KG1 (cell line): ENCODE measurements around the gene ARMC6.

Source experiments
- DNase-seq: peaks from one replicate; lab custom pipeline; 2025; lab: John Stamatoyannopoulos, UW

The ARMC6 gene

DNA sequence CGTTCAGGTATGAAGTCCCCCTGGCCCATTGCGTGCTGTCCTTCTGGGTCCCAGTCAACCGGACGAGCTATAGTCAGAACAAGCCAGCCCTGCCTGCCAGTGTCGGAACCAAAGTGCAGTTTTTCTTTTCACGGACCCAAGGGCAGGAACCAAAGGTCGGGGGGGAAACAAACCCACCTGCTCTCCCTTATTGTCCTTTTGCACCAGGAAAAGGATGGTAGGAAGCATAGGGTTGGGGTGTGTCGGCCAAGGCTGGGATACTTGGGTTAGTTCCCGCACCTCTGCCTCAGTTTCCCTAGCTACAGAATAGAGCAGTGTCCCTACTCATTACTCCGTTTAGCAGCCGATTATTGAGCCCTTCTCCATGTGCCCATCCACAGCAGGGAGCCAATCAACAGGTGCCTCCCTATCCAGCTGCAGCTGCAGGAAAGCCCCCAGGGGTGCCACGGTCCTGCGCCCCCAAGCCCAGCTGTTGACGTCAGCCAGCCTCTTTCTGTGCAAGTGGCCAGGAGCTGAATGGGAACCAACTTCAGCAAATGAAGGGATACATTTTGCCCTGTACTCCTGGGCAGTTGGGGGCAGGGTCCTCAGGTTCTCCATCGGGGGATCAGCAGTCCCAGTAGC, 21.0 kb downstream of the ARMC6 start:
- no peak for DNase-seq

GRCh38 chr19:19054939-19055440, 21.6 kb downstream of the ARMC6 start:
- DNase-seq = no peak

GRCh38 chr19:19055701-19056100, 22.3 kb downstream of the ARMC6 start:
- no peak for DNase-seq

DNA sequence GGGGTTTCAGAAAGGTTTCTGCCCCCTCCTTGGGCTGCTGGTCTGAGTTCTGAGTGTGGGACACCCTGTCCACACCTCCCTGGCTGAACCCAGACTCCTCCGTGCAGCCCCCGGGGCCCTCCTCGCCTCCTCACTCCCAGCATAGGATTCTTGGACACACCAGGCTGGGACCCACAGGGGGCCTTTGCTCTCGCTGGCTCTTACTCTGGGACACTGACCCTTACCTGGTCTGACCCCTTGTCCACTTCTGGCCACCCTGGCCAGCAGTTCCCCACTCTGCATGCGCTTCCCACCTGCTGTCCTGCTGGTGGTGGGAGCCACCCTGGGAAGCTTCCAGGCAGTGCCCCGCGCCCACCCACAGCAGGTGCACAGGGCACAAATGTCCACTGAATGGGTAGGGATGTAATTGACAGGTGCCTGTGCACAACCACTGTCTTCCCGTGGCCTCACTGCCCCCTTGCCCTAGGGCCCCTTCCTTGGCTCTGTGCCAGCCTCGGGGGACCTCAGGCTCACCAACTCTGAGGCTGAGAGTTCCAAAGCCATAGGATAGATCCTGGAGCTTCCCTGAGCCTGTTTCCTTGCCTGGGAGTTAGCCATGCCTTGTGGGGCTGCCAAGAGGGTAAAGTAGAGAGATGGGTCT, 23.4 kb downstream of the ARMC6 start:
- no peak for DNase-seq

- no peak for DNase-seq
Observed at GRCh38 chr19:19057317-19057716, 23.9 kb downstream of the ARMC6 start.

- no peak for DNase-seq
Observed at GRCh38 chr19:19057720-19058119, 24.3 kb downstream of the ARMC6 start.

- DNase-seq = no peak
Observed at GRCh38 chr19:19059018-19059836, 25.8 kb downstream of the ARMC6 start.

DNA sequence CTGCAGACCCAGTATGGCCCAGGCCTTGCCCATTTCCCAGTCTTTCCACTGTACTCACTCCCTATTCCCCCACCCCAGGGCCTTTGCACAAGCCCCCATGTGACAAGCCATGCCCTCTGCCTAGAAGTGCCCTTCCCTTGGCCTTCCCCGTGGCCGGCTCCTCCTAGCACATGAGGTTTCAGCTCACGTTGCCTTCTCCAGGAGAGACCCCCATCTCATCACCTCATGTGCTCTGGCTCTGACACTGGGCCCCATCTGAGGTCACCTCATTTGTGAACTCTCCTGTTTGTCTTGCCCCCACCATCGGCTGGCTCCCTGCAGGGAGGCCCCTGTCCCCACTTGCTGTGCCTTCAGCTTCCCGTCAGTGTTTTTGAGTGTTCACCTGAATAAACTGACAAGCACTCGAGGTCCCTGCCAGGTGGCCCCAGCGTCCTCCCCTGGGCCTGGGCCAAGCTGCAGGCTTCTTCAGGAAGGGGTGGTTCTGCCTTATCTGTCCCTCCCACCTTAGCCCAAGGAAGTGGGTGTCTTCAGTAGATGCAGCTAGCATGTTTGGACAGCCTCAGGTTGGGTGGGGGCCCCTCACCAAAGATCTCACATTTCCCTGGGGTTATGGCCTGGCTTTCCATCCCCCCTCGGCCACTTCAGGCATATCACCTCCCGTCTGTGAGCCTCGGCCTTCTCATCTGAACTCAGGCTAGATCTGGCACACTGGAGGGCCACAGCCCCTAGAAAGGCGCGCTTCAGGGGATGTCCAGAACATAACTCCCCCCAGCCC, 26.6 kb downstream of the ARMC6 start:
- DNase-seq = no peak

DNA sequence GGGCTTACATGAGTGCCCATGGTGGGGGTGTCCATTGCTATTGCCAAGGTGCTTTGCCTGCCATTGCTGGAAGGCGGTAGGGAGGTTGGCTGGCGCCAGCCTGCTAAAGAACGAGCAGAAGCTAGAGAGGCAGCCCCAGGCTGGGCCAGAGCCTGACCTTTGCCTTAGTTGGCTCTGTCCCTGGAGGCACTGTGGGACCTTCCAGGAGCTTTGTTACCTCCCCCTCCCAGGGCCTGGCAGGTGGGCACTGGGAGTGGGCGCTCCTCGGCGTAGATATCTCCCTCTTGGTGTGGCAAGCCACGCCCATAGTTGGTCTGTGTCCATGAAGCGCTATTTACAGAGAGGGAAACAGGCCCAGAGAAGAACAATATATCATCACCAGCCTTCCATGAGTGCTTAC, 28.1 kb downstream of the ARMC6 start:
- no peak for DNase-seq

DNA sequence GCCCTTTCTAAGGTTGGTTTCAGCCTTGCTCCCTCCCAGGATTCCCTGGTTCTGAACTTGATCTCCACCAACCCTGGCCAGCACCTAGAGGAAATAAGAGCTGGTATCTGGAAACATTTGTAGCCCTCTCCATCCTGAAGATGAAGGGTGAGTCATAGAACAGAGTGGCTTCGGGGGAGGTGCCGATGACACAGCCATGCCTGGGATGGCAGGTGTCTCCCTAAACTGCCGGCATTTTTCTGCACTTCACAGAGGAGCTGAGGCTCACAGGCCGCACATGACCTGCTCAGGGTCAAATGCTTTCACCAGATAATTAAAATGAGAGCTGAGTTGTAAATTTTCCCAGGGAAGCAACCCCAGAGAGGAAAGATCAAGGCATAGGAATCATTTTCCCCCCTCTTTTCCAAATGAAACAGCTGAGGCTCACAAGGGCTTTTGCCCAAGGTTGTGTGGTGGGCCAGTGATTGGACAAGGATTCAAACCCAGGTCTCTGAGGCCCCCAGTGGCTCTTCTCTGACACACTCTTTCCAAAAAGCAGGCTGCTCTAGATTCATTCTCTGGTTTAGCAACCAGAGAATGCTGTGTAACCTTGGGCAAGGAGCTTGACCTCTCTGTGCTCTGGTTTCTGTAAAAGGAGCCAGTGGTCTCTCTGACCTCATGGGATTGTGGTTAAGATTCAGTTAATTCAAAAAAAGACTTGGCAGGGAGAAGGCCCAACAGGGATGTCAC, 29.2 kb downstream of the ARMC6 start:
- no peak for DNase-seq

- peak; percentile 95 for DNase-seq
Observed at GRCh38 chr19:19063183-19064097, 30.0 kb downstream of the ARMC6 start, which contains the start of gene SLC25A42. Gene SLC25A42 (plus strand): TSS chr19:19063994. CDS start chr19:19096125, 32,131 bp downstream.

DNA sequence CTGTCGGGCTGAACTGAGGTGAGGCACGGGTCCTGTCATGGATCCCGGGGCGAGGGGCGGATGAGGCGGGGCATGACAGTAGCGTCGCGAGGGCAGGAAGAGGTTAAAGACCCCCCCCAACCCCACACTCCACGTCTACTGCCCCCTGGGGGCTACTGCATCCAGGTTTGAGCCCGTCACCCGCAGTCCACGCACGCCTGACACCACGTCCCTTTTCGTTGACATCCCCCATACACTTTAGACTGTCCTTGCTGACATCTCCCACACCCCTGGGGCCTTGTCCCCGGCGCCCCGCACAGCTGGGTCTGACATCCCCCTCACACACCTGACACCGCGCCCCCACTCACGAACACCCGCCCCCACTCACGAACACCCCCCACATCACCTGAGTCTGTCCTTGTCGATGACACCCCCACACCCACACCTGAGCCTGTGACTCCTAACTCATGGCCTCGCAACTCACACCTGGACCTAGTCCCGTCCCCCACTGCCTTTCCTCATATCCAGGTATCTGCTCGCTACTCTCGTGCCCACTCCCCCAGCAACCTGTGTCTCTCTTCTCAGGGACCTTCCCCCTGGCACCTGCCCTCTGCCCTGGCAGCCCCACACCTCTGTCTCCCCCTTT, 30.8 kb downstream of the ARMC6 start:
- peak; percentile 78 for DNase-seq

DNA sequence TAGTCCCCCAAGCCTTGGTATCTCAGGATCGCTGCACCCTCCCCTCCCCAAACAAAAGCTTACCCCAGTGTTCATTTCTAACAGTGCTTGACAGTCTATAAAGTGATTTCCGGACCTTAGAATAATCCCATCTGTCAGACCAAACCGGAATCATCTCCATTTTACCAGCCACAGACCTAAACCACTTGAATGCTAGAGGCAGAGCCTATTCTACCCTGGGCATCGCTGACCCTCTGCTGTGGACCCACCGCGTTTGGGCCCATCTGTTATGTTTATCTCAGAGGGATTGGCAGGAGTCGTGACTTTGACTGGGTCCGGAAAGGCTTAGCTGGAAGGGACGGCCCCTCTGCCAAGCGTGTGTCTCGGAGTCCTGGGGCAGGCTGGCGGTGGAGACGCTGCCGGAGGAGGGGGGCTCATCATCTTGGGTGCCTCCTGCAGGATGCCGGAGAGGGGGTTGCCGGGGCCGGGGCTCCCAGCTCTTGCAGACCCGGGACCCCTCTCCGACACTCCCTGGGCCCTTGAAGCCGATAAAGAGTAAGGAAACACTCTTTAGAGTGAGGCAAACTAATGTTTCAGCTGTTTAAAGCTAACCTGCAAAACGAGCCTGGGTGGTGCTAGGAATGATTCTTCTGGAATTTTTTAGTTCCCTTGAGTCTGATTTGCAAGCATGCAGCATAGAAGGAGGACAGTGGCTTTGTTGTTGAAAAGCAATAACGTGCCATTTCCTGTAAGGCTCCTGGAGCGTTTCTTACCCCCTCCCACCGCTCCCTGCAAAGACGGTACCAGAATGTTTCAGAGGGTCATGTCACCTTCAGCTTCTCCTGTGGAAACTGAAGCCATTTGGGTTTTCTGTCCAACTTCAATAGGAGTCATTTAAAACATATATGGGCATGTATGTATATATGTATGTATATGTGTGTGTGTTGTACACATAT, 31.7 kb downstream of the ARMC6 start:
- DNase-seq = peak; percentile 17

DNA sequence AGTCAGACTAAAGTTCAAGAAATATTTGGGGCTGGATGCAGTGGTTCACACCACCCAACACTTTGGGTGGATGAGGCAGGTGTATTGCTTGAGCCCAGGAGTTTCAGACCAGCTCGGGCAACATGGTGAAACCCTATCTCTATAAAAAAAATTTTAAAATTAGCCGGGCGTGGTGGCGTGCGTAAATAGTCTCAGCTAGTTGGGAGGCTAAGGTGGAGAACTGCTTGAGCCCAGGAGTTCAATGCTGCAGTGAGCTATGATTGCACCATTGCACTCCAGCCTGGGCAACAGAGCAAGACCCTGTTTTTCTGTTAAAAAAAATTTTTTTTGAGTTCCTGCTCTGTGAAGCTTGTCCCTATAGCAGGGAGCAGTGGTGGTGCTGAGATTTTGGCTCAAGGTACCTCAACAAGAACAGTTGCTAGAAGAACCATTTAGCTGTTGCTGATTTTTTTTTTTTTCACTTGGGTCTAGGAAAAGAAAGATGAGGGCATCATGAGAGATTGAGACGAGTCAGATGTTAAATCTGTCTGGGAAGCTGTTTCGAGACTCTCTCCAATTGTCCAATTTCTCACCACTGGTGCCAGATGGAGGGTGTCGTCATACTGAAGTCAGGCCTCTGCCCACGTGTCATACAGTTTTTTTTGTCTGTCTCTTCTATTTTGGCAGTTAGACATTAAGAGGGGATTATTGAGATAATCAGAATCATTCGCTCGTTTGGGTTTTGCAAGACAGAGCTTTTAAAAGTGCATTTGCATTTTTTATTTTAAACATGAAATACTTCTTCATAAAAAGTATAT, 34.1 kb downstream of the ARMC6 start:
- no peak for DNase-seq

DNA sequence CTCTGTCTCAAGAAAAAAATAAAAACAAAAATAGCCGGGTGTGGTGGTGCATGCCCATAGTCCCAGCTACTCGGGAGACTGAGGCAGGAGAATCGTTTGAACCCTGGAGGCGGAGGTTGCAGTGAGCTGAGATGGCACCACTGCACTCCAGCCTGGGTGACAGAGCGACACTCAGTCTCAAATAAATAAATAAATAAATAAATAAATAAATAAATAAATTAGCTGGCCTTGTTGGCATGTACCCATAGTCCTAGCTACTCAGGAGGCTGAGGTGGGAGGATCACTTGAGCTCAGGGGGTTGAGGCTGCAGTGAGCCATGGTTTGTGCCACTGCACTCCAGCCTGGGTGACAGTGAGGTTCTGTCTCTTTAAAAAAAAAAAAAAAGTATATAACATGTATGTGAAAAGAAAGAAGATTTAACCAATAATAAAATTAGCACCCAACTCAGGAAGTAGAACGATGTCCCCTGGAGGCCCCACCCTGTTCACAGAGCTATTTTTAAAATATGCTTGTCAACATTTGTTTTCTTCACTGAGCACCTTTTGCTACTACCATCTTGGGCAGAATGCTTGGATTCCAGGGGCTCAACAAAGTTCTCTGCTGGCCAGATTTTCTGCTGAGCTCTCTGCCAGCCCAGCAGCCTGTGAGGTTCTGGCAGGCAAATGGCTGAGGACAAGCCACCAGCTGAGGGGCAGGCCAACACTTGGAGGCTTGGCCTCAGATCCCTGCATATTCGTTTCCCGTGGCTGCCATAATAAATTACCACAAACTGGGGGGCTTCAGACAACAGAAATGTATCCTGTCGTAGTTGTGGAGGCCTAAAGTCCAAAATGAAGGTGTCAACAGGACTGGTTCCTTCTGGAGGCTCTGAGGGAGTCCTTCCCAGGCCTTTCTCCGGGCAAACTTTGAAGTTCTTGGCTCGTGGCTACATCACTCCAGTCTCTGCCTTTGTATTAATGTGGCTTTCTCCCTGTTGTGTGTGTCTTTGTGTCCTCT, 35.6 kb downstream of the ARMC6 start:
- DNase-seq = no peak

- no peak for DNase-seq
Observed at GRCh38 chr19:19071897-19072296, 38.5 kb downstream of the ARMC6 start.
